ENCODE results near the gene KCNE1. TPM values are rescaled to one million over a fixed set of nuclear protein-coding genes. Genes with fewer than 3 reads are reported as not detected.
"Not testable (repeated sequence)": the region's sequence is repeated elsewhere in the genome, so short reads cannot be mapped to it uniquely, and the experiment has no call there.

Gene KCNE1
- total RNA-seq, 1 donor from 2014 or later = 3.5 TPM

- not testable (repeated sequence) for DNase-seq (ENCODE audit: low read depth)
These were observed 94.4 kb downstream of the KCNE1 start for GRCh38 chr21:34417448-34418077.

GRCh38 chr21:34407294-34407693 is 104.7 kb downstream of the KCNE1 start:
- DNase-seq (ENCODE audit: low read depth) = not testable (repeated sequence)

GRCh38 chr21:34406676-34407075 is 105.3 kb downstream of the KCNE1 start:
- not testable (repeated sequence) for DNase-seq (ENCODE audit: low read depth)

GRCh38 chr21:34406102-34406501 is 105.9 kb downstream of the KCNE1 start:
- not testable (repeated sequence) for DNase-seq (ENCODE audit: low read depth)

- DNase-seq (ENCODE audit: low read depth) = not testable (repeated sequence)
These were observed 106.3 kb downstream of the KCNE1 start for GRCh38 chr21:34405686-34406085.

GRCh38 chr21:34404742-34405141 is 107.3 kb downstream of the KCNE1 start:
- DNase-seq (ENCODE audit: low read depth) = not testable (repeated sequence)

- not testable (repeated sequence) for DNase-seq (ENCODE audit: low read depth)
These were observed 111.5 kb downstream of the KCNE1 start for GRCh38 chr21:34400522-34400921.

Other genes starting within 250 kb of the KCNE1 start
- gene KCNE2, start 148.2 kb downstream of the KCNE1 start, total RNA-seq = not detected in 2 replicates
- 3.2 and 3.6 TPM in 2 replicates for gene SMIM11, start 136.7 kb downstream of the KCNE1 start, total RNA-seq
- gene SMIM34, start 88.3 kb downstream of the KCNE1 start, total RNA-seq = not detected in 2 replicates
- gene RCAN1, start 102.9 kb upstream of the KCNE1 start, total RNA-seq = 82.0 and 113 TPM in 2 replicates
- gene CLIC6, start 156.8 kb upstream of the KCNE1 start, total RNA-seq = 0.50 and 2.3 TPM in 2 replicates